ENCODE data around the gene RNF225. TPM values are rescaled to one million over a fixed set of nuclear protein-coding genes. Genes with fewer than 3 reads are reported as not detected.

RNF225 gene
- total and polyA plus RNA-seq, 9 of the 15 experiments (the other 6 are each of a cell fraction or from before 2014, with no cell fraction given), result 0.33 TPM; not detected in 8

GRCh38 chr19:58385891-58386575 lies 9.4 kb upstream of the RNF225 start (continued):
- TF ChIP-seq HOMEZ (CRISPR knock-in tag; IDR thresholded peaks at IDR 0.05) (no peak), ZBTB34 (CRISPR knock-in tag; IDR thresholded peaks at IDR 0.05) (no peak), BCOR (IDR thresholded peaks at IDR 0.05) (no peak), THAP12 (CRISPR knock-in tag; IDR thresholded peaks at IDR 0.05) (no peak), SMARCC2 (IDR thresholded peaks at IDR 0.05; ENCODE audit: low read depth) (no peak), E2F4 (CRISPR knock-in tag; IDR thresholded peaks at IDR 0.05; ENCODE audit: low read depth) (no peak), KDM5B (IDR thresholded peaks at IDR 0.05; ENCODE audit: insufficient replicate concordance, low read depth, low read length) (peak; percentile 10), NFE2 (IDR thresholded peaks at IDR 0.05; ENCODE audit: low read depth) (no peak), ZNF785 (CRISPR knock-in tag; IDR thresholded peaks at IDR 0.05) (no peak), ARID3B (CRISPR knock-in tag; IDR thresholded peaks at IDR 0.05; ENCODE audit: borderline replicate concordance) (no peak), ZNF639 (CRISPR knock-in tag; conservative IDR thresholded peaks at IDR 0.05 in 1 of 2, IDR thresholded peaks at IDR 0.05 in 1 of 2) (no peak), GATAD2B (IDR thresholded peaks at IDR 0.05; ENCODE audit: borderline replicate concordance) (no peak), ZKSCAN8 (CRISPR knock-in tag; IDR thresholded peaks at IDR 0.05) (peak; percentile 60; the same call in 1 of the 2 replicates), ZNF12 (CRISPR knock-in tag; IDR thresholded peaks at IDR 0.05) (peak; percentile 76; the same call in 1 of the 2 replicates), NR2C2 (CRISPR knock-in tag; IDR thresholded peaks at IDR 0.05) (0 out of 2 replicates have a peak, but pooled peaks have one; percentile 29), NR2C2 (tag; IDR thresholded peaks at IDR 0.05) (no peak)
